B cell (primary cell): ENCODE measurements around the gene SLC18A3. TPM values are rescaled to one million over a fixed set of nuclear protein-coding genes. Genes with fewer than 3 reads are reported as not detected.

Experiments
- ATAC-seq: fragments of 200-7000 bp; cut with Tn5 transposase; one replicate; pipeline ENCODE4 v1.10.0; 2021; ENCODE audit warnings: low read depth, mild to moderate bottlenecking, moderate number of reproducible peaks, moderate library complexity
- CTCF ChIA-PET: fragments of 350-600 bp; sonication (Branson Sonifier 250); formaldehyde crosslinking; loops from one replicate; lab custom pipeline; 2021; ENCODE audit warnings: antibody characterized with exemption, inconsistent platforms; lab: Charles Lee
- POLR2A ChIA-PET: fragments of 350-600 bp; sonication (Branson Sonifier 250); formaldehyde crosslinking; loops from one replicate; lab custom pipeline; 2021; ENCODE audit warnings: antibody characterized with exemption; lab: Charles Lee
- DNase-seq: peaks from one replicate; pipeline ENCODE4 v3.0.0; 2013
- H2AFZ ChIP-seq: 2 replicates; pipeline ENCODE4 v1.6.1; 2012; ENCODE audit warnings: mild to moderate bottlenecking, low read depth, low read length; ENCODE audit not compliant: insufficient read depth, poor library complexity, severe bottlenecking
- H3K27ac ChIP-seq, 2 donors: 1 replicate in 1 of 2; 2 replicates in 1 of 2; pipeline ENCODE4 v1.5.1; 2012 to 2013; ENCODE audit warnings: low read length in 2 of 2, mild to moderate bottlenecking in 2 of 2, moderate library complexity in 1 of 2
- H3K27me3 ChIP-seq, 4 experiments: fragments of 200-600 bp in 1 of 4; sonication (generic) in 1 of 4; replicated peaks in 1 of 4; 1 replicate in 2 of 4; 2 replicates in 2 of 4; pipeline versions ENCODE4 v1.6.1 to v1.7.0; 2013 to 2016; ENCODE audit warnings: low read length in 3 of 4, mild to moderate bottlenecking in 2 of 4, mixed read lengths in 1 of 4, moderate library complexity in 1 of 4; ENCODE audit not compliant: insufficient read depth in 4 of 4, control insufficient read depth in 3 of 4; ENCODE audit errors: control extremely low read depth in 1 of 4
- H3K36me3 ChIP-seq, 2 experiments: replicated peaks in 1 of 2; 1 replicate in 1 of 2; 2 replicates in 1 of 2; pipeline versions ENCODE4 v1.6.1 to v1.7.1; 2013; ENCODE audit warnings: low read length in 1 of 2; ENCODE audit not compliant: insufficient read depth in 2 of 2, control insufficient read depth in 1 of 2; ENCODE audit errors: control extremely low read depth in 1 of 2, extremely low read depth in 1 of 2
- H3K4me1 ChIP-seq, 2 donors: fragments of 200-600 bp in 1 of 2; sonication (generic) in 1 of 2; 1 replicate in 1 of 2; 2 replicates in 1 of 2; pipeline versions ENCODE4 v1.5.1 to v1.6.1; 2013 to 2017; ENCODE audit warnings: low read length in 2 of 2; ENCODE audit not compliant: control insufficient read depth in 2 of 2, insufficient read depth in 2 of 2
- H3K4me2 ChIP-seq: replicated peaks from 2 replicates; pipeline ENCODE3; 2012; ENCODE audit warnings: mild to moderate bottlenecking, low read depth, low read length; ENCODE audit not compliant: poor library complexity, severe bottlenecking
- H3K4me3 ChIP-seq, 5 experiments: fragments of 200-600 bp in 1 of 5; sonication (generic) in 1 of 5; 1 replicate in 3 of 5; 2 replicates in 2 of 5; pipeline versions ENCODE4 v1.5.1 to v1.7.0; 2011 to 2016; ENCODE audit warnings: low read length in 4 of 5, mild to moderate bottlenecking in 4 of 5, low read depth in 2 of 5, control low read depth in 1 of 5, moderate library complexity in 1 of 5; ENCODE audit not compliant: insufficient read depth in 1 of 5; ENCODE audit errors: control extremely low read depth in 1 of 5, extremely low read depth in 1 of 5
- H3K79me2 ChIP-seq: fragments of 200-600 bp; sonication (generic); one replicate; pipeline ENCODE4 v1.6.0; 2016; ENCODE audit warnings: low read length; ENCODE audit not compliant: control insufficient read depth, insufficient read depth
- H3K9ac ChIP-seq: fragments of 200-600 bp; sonication (generic); 2 replicates; pipeline ENCODE4 v1.6.1; 2017; ENCODE audit warnings: mild to moderate bottlenecking, low read length, moderate library complexity
- H3K9me3 ChIP-seq, 3 donors: one replicate each; pipeline versions ENCODE4 v1.6.1 to v1.7.1; 2013; ENCODE audit warnings: low read length in 2 of 3; ENCODE audit not compliant: control insufficient read depth in 2 of 3, insufficient read depth in 1 of 3; ENCODE audit errors: control extremely low read depth in 1 of 3
- H4K20me1 ChIP-seq: 2 replicates; pipeline ENCODE4 v1.6.0; 2012; ENCODE audit warnings: mild to moderate bottlenecking, low read length; ENCODE audit not compliant: insufficient read depth, control insufficient read depth, poor library complexity, severe bottlenecking
- H3K27ac Mint-ChIP-seq: one replicate; pipeline ENCODE4 v1.8.0; 2021; ENCODE audit warnings: mixed read lengths
- H3K27me3 Mint-ChIP-seq: one replicate; pipeline ENCODE4 v1.8.0; 2021; ENCODE audit warnings: mixed read lengths
- H3K4me1 Mint-ChIP-seq: one replicate; pipeline ENCODE4 v1.8.0; 2021; ENCODE audit warnings: mixed read lengths
- H3K4me3 Mint-ChIP-seq: one replicate; pipeline ENCODE4 v1.8.0; 2021; ENCODE audit warnings: mixed read lengths
- H3K9me3 Mint-ChIP-seq: one replicate; pipeline ENCODE4 v1.8.0; 2022; ENCODE audit warnings: mixed read lengths; ENCODE audit not compliant: insufficient read depth
- EZH2 ChIP-seq: IDR thresholded peaks from 2 replicates; pipeline ENCODE4 v1.6.1; 2012; ENCODE audit warnings: borderline replicate concordance, low read depth, mild to moderate bottlenecking, moderate library complexity, low read length; ENCODE audit not compliant: insufficient read depth, poor library complexity, severe bottlenecking
- WGBS: methylation state at CpG from one replicate; pipeline ENCODE4 v1.1.5; 2013; ENCODE audit warnings: missing lambda C conversion rate; ENCODE audit not compliant: insufficient coverage; 5-methylcytosine and 5-hydroxymethylcytosine counted together
- intact Hi-C: fragments of 100-400 bp; cut with micrococcal nuclease; formaldehyde crosslinking; loops from one replicate; pipeline ENCODE4 v1.10.0; 2022
- polyA plus RNA-seq: library from polyadenylated mRNA; depleted of rRNA; stranded (reverse); fragments of >200 nt; gene quantifications from 2 replicates; pipeline ENCODE4 v1.2.3, GENCODE V29; 2012
- total RNA-seq, 2 donors: library from RNA; stranded (reverse); fragments of 120-200 nt in 1 of 2; gene quantifications; 1 replicate in 1 of 2; 2 replicates in 1 of 2; pipeline versions ENCODE4 v1.2.3 to v1.2.4, GENCODE V29; 2013 to 2022
- TF ChIP-seq, protein P1 (sequence below): fragments of 200-600 bp; IDR thresholded peaks from one replicate; pipeline ENCODE4 v1.8.0; 2022; ENCODE audit warnings: antibody characterized with exemption, mild to moderate bottlenecking

SLC18A3 gene
- total and polyA plus RNA-seq, 2 donors (not counting 1 experiment from before 2014, with no cell fraction given), result not detected

DNA sequence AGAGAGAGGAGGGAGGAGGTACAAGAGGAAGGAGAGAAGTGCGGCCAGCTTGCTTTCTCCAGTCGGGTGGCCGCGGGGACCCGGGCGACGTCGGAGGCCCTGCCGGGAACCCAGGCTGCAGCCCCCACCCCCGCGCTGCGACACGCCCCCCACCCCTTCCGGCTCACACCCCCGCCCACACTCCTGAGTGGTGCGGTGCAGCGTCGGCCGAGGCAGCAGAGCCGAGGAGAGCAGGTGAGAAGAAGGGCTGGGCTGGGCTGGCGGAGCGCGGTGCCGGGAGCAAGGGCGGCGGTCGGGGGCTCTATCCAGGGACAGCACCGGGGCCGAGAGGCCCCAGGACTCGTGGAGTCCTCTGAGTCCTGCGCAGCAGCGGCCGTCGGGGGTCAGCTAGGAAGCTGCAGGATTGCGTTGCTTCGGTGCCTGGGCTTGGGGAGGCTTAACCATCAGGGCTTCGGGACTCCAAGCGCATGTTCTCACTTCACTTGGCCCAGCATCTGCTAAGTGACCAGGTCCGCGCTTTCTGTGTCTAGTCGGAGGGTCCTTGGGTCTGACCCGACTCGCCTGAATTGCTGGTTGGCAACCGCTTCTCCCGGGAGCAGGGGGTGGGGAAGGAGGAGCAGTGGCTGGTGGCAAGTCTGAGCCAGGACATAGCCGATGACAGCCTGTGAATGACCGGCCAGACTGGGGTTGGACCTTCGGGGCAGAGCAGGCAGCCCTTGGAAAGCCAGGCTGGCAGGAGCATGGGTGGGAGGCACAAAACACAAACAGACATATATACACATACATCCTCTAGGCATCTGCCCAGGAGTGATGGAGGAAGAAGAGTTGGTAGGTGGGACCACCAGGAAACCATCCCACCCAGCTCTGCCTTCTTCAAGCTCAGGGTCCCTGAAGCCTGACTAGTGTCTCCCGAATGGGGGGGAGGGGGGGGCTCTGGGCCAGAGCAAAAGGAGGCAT lies 4.4 kb downstream of the SLC18A3 start:
- DNase-seq (no peak), ATAC-seq (no peak)
- 9% methylated on average over 41 of the region's 49 CpGs for WGBS
- no peaks in the 10 kb centered on the region for H3K9me3 Mint-ChIP-seq
- Histone ChIP-seq H3K36me3 (no peaks in the 10 kb centered on the region), H3K27me3 (peaks cover 0 to 65% (median 23%) of the 10 kb centered on the region in 4 experiments), H3K27ac (no peak overlapping the region), H3K9ac (no peak overlapping the region), H3K4me3 (no peak overlapping the region), H3K4me1 (peaks cover 0 to 12% of the 10 kb centered on the region in 2 donors), H3K4me2 (no peak overlapping the region), H2AFZ (no peak overlapping the region), H4K20me1 (no peaks in the 10 kb centered on the region), H3K79me2 (no peaks in the 10 kb centered on the region), H3K9me3 (peaks cover 0 to 28% (median 0%) of the 10 kb centered on the region in 3 donors)
- H3K4me3 Mint-ChIP-seq, result no peak overlapping the region
- TF ChIP-seq EZH2, result no peak
- TF ChIP-seq, protein P1, sequence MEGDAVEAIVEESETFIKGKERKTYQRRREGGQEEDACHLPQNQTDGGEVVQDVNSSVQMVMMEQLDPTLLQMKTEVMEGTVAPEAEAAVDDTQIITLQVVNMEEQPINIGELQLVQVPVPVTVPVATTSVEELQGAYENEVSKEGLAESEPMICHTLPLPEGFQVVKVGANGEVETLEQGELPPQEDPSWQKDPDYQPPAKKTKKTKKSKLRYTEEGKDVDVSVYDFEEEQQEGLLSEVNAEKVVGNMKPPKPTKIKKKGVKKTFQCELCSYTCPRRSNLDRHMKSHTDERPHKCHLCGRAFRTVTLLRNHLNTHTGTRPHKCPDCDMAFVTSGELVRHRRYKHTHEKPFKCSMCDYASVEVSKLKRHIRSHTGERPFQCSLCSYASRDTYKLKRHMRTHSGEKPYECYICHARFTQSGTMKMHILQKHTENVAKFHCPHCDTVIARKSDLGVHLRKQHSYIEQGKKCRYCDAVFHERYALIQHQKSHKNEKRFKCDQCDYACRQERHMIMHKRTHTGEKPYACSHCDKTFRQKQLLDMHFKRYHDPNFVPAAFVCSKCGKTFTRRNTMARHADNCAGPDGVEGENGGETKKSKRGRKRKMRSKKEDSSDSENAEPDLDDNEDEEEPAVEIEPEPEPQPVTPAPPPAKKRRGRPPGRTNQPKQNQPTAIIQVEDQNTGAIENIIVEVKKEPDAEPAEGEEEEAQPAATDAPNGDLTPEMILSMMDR, result no peak
- POLR2A ChIA-PET, result no interaction called here
- intact Hi-C loops, result no loop called here
- CTCF ChIA-PET, result no interaction called here
- H3K27me3 Mint-ChIP-seq, result peaks cover 72% of the 10 kb centered on the region
- peaks cover 21% of the 10 kb centered on the region for H3K4me1 Mint-ChIP-seq
- no peak overlapping the region for H3K27ac Mint-ChIP-seq

DNA sequence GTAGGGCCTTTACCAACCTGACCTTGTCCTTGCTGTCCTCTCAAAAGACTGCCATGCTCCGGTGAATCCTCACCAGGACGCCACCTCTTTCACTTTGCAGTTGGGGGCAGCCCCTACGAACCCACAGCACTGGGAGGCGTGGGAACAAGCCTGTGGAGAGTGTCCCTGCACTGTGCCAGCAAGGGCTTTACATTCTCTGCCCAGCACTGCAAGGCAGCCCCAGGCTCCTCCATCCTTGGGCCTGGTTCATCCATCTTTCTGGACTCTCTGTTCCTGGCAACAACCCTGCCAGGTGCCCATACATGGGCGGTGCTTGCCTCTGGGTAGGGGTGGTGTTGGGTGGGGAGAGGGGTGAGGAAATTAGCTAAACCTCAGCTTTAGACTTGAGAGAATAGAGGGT lies 5.1 kb downstream of the SLC18A3 start:
- Histone ChIP-seq H3K27me3 (peaks cover 0 to 67% (median 22%) of the 10 kb centered on the region in 4 experiments), H3K36me3 (no peaks in the 10 kb centered on the region), H2AFZ (no peak overlapping the region), H3K9ac (no peak overlapping the region), H3K79me2 (no peaks in the 10 kb centered on the region), H3K4me1 (peaks cover 0 to 12% of the 10 kb centered on the region in 2 donors), H3K4me3 (no peak overlapping the region), H4K20me1 (no peaks in the 10 kb centered on the region), H3K9me3 (peaks cover 0 to 26% (median 0%) of the 10 kb centered on the region in 3 donors), H3K4me2 (no peak overlapping the region), H3K27ac (no peak overlapping the region)
- TF ChIP-seq EZH2, result no peak
- TF ChIP-seq, protein P1, result no peak
- intact Hi-C loops, result no loop called here
- Mint-ChIP-seq H3K4me1 (peaks cover 21% of the 10 kb centered on the region), H3K27ac (no peak overlapping the region), H3K9me3 (no peaks in the 10 kb centered on the region), H3K27me3 (peaks cover 79% of the 10 kb centered on the region), H3K4me3 (no peak overlapping the region)
- no peak for DNase-seq
- ChIA-PET CTCF (no interaction called here), POLR2A (no interaction called here)
- 60% methylated on average over 5 of the region's 5 CpGs for WGBS
- no peak for ATAC-seq
